Activated CD4-positive, alpha-beta T cell treated with anti-CD3 and anti-CD28 coated beads, Interleukin-2, amount 10 ng/mL, durations not matched to agents 24 days and 14 days (primary cell): ENCODE results near the gene SRPRB. TPM values are rescaled to one million over a fixed set of nuclear protein-coding genes. Genes with fewer than 3 reads are reported as not detected.
"Not testable (repeated sequence)": the region's sequence is repeated elsewhere in the genome, so short reads cannot be mapped to it uniquely, and the experiment has no call there.

Experiments used
- DNase-seq: peaks from one replicate; pipeline ENCODE4 v3.0.0; 2022
- H3K27ac Mint-ChIP-seq: one replicate; pipeline ENCODE4 v1.8.0; 2022; ENCODE audit warnings: mild to moderate bottlenecking, mixed read lengths
- H3K27me3 Mint-ChIP-seq: one replicate; pipeline ENCODE4 v1.8.0; 2022; ENCODE audit warnings: mixed read lengths
- H3K36me3 Mint-ChIP-seq: one replicate; pipeline ENCODE4 v1.8.0; 2022; ENCODE audit warnings: low read depth, mild to moderate bottlenecking, mixed read lengths
- H3K4me1 Mint-ChIP-seq: one replicate; pipeline ENCODE4 v1.8.0; 2021; ENCODE audit warnings: mixed read lengths
- H3K4me3 Mint-ChIP-seq: one replicate; pipeline ENCODE4 v1.8.0; 2022; ENCODE audit warnings: mild to moderate bottlenecking, moderate library complexity, mixed read lengths
- H3K9me3 Mint-ChIP-seq: one replicate; pipeline ENCODE4 v1.8.0; 2021; ENCODE audit warnings: mixed read lengths
- intact Hi-C: fragments of 100-400 bp; cut with micrococcal nuclease; formaldehyde crosslinking; loops from one replicate; pipeline ENCODE4 v1.15.1; 2023
- total RNA-seq: library from RNA; stranded (reverse); gene quantifications from 2 replicates; pipeline ENCODE4 v1.2.3, GENCODE V29; 2022

SRPRB gene
- total RNA-seq, 1 donor from 2014 or later, result 103 TPM

GRCh38 chr3:133767607-133768006, 38.0 kb upstream of the SRPRB start:
- no peak overlapping the region for H3K4me3 Mint-ChIP-seq
- no peaks in the 10 kb centered on the region for H3K36me3 Mint-ChIP-seq
- intact Hi-C loops, result no loop called here
- H3K27me3 Mint-ChIP-seq, result peaks cover 14% of the 10 kb centered on the region
- DNase-seq, result no peak
- H3K4me1 Mint-ChIP-seq, result no peaks in the 10 kb centered on the region
- no peaks in the 10 kb centered on the region for H3K9me3 Mint-ChIP-seq
- H3K27ac Mint-ChIP-seq, result no peak overlapping the region

GRCh38 chr3:133769536-133769935, 36.1 kb upstream of the SRPRB start:
- Mint-ChIP-seq H3K9me3 (no peaks in the 10 kb centered on the region), H3K27ac (no peak overlapping the region), H3K4me1 (no peaks in the 10 kb centered on the region), H3K27me3 (peaks cover 15% of the 10 kb centered on the region), H3K36me3 (no peaks in the 10 kb centered on the region), H3K4me3 (no peak overlapping the region)
- no peak for DNase-seq
- intact Hi-C loops, result no loop called here

GRCh38 chr3:133773732-133774131, 31.9 kb upstream of the SRPRB start:
- intact Hi-C loops, result no loop called here
- no peak overlapping the region for H3K27ac Mint-ChIP-seq
- H3K4me1 Mint-ChIP-seq, result no peaks in the 10 kb centered on the region
- no peak overlapping the region for H3K4me3 Mint-ChIP-seq
- peaks cover 5% of the 10 kb centered on the region for H3K27me3 Mint-ChIP-seq
- H3K9me3 Mint-ChIP-seq, result no peaks in the 10 kb centered on the region
- no peaks in the 10 kb centered on the region for H3K36me3 Mint-ChIP-seq
- no peak for DNase-seq

- H3K4me3 Mint-ChIP-seq, result no peak overlapping the region
Observed at GRCh38 chr3:133775309-133775708, 30.3 kb upstream of the SRPRB start.

GRCh38 chr3:133775835-133776234, 29.8 kb upstream of the SRPRB start:
- no peaks in the 10 kb centered on the region for H3K9me3 Mint-ChIP-seq
- H3K27me3 Mint-ChIP-seq, result peaks cover 15% of the 10 kb centered on the region
- no peak for DNase-seq
- intact Hi-C loops, result no loop called here
- H3K27ac Mint-ChIP-seq, result no peak overlapping the region
- H3K4me1 Mint-ChIP-seq, result no peaks in the 10 kb centered on the region
- no peaks in the 10 kb centered on the region for H3K36me3 Mint-ChIP-seq
- H3K4me3 Mint-ChIP-seq, result no peak overlapping the region

More at GRCh38 chr3:133775309-133775708, 30.3 kb upstream of the SRPRB start:
- Mint-ChIP-seq H3K9me3 (no peaks in the 10 kb centered on the region), H3K4me1 (no peaks in the 10 kb centered on the region), H3K27ac (no peak overlapping the region), H3K27me3 (peaks cover 15% of the 10 kb centered on the region), H3K36me3 (no peaks in the 10 kb centered on the region)
- intact Hi-C loops, result no loop called here
- DNase-seq, result no peak

GRCh38 chr3:133776794-133777438, 28.7 kb upstream of the SRPRB start:
- H3K36me3 Mint-ChIP-seq, result no peaks in the 10 kb centered on the region
- intact Hi-C loops, result no loop called here
- H3K4me1 Mint-ChIP-seq, result no peaks in the 10 kb centered on the region
- H3K9me3 Mint-ChIP-seq, result no peaks in the 10 kb centered on the region
- no peak for DNase-seq
- H3K27me3 Mint-ChIP-seq, result peaks cover 17% of the 10 kb centered on the region
- no peak overlapping the region for H3K4me3 Mint-ChIP-seq
- H3K27ac Mint-ChIP-seq, result no peak overlapping the region

GRCh38 chr3:133777807-133778568, 27.6 kb upstream of the SRPRB start:
- intact Hi-C loops, result no loop called here
- Mint-ChIP-seq H3K27ac (no peak overlapping the region), H3K4me1 (no peaks in the 10 kb centered on the region), H3K4me3 (no peak overlapping the region), H3K36me3 (no peaks in the 10 kb centered on the region), H3K9me3 (no peaks in the 10 kb centered on the region), H3K27me3 (peaks cover 27% of the 10 kb centered on the region)
- DNase-seq, result no peak

GRCh38 chr3:133779626-133780203, 25.9 kb upstream of the SRPRB start:
- peaks cover 28% of the 10 kb centered on the region for H3K27me3 Mint-ChIP-seq
- intact Hi-C loops, result no loop called here
- DNase-seq, result no peak

GRCh38 chr3:133780756-133781155, 24.9 kb upstream of the SRPRB start:
- DNase-seq, H3K9me3 Mint-ChIP-seq, H3K27ac Mint-ChIP-seq, H3K4me1 Mint-ChIP-seq, H3K36me3 Mint-ChIP-seq, intact Hi-C loops, H3K4me3 Mint-ChIP-seq: not testable (repeated sequence)
- H3K27me3 Mint-ChIP-seq, result peaks cover 28% of the 10 kb centered on the region

More at GRCh38 chr3:133779626-133780203, 25.9 kb upstream of the SRPRB start:
- H3K4me1 Mint-ChIP-seq, result no peaks in the 10 kb centered on the region
- no peak overlapping the region for H3K27ac Mint-ChIP-seq
- H3K4me3 Mint-ChIP-seq, result no peak overlapping the region
- H3K9me3 Mint-ChIP-seq, result no peaks in the 10 kb centered on the region
- H3K36me3 Mint-ChIP-seq, result no peaks in the 10 kb centered on the region

GRCh38 chr3:133781570-133781969, 24.0 kb upstream of the SRPRB start:
- Mint-ChIP-seq H3K36me3 (no peaks in the 10 kb centered on the region), H3K4me1 (no peaks in the 10 kb centered on the region)
- intact Hi-C loops, result no loop called here

GRCh38 chr3:133782454-133782853, 23.2 kb upstream of the SRPRB start:
- Mint-ChIP-seq H3K27me3 (peaks cover 34% of the 10 kb centered on the region), H3K9me3 (no peaks in the 10 kb centered on the region), H3K4me3 (no peak overlapping the region), H3K4me1 (no peaks in the 10 kb centered on the region), H3K27ac (no peak overlapping the region), H3K36me3 (no peaks in the 10 kb centered on the region)
- no peak for DNase-seq
- intact Hi-C loops, result no loop called here

More at GRCh38 chr3:133781570-133781969, 24.0 kb upstream of the SRPRB start:
- H3K27me3 Mint-ChIP-seq, result peaks cover 33% of the 10 kb centered on the region
- no peak overlapping the region for H3K27ac Mint-ChIP-seq
- H3K9me3 Mint-ChIP-seq, result no peaks in the 10 kb centered on the region
- no peak overlapping the region for H3K4me3 Mint-ChIP-seq
- no peak for DNase-seq

- DNase-seq, result no peak
- peaks cover 33% of the 10 kb centered on the region for H3K27me3 Mint-ChIP-seq
- H3K4me1 Mint-ChIP-seq, result no peaks in the 10 kb centered on the region
- H3K4me3 Mint-ChIP-seq, result no peak overlapping the region
- H3K9me3 Mint-ChIP-seq, result no peaks in the 10 kb centered on the region
- no peaks in the 10 kb centered on the region for H3K36me3 Mint-ChIP-seq
- no peak overlapping the region for H3K27ac Mint-ChIP-seq
- intact Hi-C loops, result no loop called here
Observed at GRCh38 chr3:133783762-133784161, 21.9 kb upstream of the SRPRB start.

- H3K4me3 Mint-ChIP-seq, result no peak overlapping the region
- no peak for DNase-seq
- intact Hi-C loops, result no loop called here
- peaks cover 5% of the 10 kb centered on the region for H3K9me3 Mint-ChIP-seq
- no peaks in the 10 kb centered on the region for H3K36me3 Mint-ChIP-seq
- H3K27ac Mint-ChIP-seq, result no peak overlapping the region
- H3K27me3 Mint-ChIP-seq, result peaks cover 15% of the 10 kb centered on the region
- H3K4me1 Mint-ChIP-seq, result no peaks in the 10 kb centered on the region
Observed at GRCh38 chr3:133788024-133788423, 17.6 kb upstream of the SRPRB start.

- Mint-ChIP-seq H3K27me3 (peaks cover 13% of the 10 kb centered on the region), H3K9me3 (peaks cover 12% of the 10 kb centered on the region)
- intact Hi-C loops, result no loop called here
Observed at GRCh38 chr3:133792171-133792763, 13.3 kb upstream of the SRPRB start.

More at GRCh38 chr3:133792171-133792763, 13.3 kb upstream of the SRPRB start:
- Mint-ChIP-seq H3K4me3 (no peak overlapping the region), H3K27ac (no peak overlapping the region), H3K36me3 (no peaks in the 10 kb centered on the region), H3K4me1 (no peaks in the 10 kb centered on the region)
- DNase-seq, result no peak
